ENCODE measurements around the gene NSDHL.
"Not testable (repeated sequence)": the region's sequence is repeated elsewhere in the genome, so short reads cannot be mapped to it uniquely, and the experiment has no call there.

Gene NSDHL

DNA sequence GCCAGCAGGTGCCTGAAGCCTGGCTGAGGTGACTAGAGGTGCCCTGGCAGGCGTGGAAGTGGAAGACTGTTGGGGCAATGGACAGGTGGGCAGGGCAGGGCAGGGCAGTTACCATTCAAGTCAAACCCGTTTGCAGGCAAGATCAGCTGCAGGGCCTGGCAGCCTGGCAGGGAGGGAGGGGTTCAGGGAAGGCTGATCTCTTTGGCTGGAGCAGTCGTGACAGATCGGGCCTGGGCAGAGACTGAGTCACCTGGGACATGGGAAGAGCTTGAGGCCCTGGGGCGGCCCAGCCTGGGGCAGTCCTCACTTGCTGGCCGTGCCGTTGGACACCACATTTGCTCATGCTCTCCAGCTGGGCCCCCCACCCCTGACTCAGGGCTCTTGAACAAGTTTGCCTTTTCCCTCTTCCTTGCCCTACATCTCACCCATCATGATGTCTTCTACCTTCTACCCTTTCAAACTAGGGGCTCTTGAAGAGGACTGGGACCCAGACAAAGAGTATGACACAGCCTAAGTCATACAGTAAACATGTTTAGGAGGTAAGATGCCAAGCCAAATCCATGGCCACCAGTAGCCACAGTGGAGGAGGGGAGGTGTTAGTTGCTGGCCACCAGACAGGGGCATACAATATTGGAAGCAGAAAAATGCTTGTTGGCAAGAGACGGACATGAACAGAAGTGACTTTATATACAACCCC, 65.0 kb downstream of the NSDHL start:
- DNase-seq, result no peak

DNA sequence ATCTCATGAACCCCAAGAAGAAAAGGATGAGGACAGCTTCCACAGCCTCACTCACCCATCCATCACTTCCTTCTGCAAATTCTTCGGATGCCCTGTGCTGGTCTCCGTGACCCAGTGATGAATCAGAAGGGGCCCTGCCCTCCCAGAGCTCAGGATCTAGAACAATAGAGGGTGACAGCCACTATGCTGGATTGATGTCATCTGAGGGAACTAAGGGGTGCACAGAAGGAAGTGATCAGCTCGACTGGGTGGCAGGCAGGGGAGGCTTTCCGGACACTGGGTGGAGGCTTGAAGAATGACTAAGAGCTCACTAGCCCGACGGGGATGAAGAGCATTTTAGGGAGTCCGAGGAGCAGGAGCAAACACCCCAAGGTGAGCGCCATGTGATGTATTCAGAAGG, 65.6 kb downstream of the NSDHL start:
- DNase-seq, result no peak

DNA sequence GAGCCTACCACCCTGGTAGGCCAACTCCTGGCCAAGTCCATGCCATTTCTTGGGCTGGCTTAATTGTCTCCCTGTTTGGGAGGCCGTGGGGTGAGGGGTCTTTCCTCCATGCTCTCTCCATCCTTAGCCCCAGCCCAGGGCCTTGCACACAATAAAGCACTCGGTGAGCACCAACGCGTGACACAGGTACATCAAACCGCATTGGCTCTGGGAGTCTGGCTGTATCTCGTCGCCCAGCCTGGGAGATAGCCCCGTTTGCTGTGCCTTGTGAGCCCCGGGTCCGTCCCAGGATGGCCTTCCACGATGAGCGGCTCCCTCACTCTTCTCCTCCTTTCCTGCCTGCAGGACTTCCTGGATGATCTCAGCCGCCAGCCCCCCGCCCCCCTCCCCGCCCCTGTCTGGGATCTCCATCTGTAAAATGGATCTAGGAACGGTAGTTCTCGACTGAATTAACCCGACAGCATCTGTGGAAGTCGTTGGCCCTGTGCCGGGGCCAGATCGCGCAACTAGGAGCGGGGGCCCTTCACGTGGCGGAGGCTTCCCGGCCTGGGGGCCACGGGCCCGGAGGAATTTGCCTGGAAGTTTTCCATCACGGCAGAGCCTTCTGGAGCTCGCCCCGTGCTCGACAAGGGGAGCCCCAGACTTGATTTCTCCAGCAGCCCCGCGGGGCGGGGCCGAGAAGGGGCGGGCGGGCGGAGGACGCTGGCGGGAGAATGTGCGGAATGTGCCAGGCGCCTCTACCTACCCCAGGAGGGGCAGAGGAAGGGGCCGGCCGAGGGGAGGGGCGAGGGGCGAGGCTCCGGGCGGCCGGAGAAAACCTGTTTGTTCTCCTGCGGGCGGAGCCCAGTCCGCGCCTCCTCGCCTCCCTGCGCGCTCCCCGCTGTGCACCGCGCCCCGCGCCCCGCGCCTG, 66.6 kb downstream of the NSDHL start, which contains the start of gene ZNF185:
ZNF185 (plus strand) TSS at position 846 of the 910 bp plus-strand sequence. CDS start 16,423 bp downstream, outside the sequence.
- DNase-seq, result no peak

DNA sequence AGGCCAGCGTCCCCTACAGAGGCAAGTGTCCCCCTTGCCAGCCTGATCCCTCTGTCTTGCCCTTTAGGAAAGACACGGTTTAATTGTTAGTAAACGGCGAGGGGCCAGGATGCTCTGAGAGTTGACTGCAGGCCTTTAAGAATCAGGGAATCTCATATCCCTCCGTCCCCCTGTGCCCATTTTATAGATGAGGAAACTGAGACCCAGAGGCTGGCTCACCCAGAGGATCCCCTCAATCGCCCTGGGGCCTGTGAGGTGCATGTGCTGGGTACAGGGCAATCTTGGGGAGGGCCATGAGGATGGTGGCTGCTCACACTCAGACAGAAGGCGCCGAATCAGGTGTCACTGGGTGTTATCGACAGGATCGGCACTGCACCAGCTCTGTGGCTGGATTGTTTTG, 67.6 kb downstream of the NSDHL start:
- no peak for DNase-seq

DNA sequence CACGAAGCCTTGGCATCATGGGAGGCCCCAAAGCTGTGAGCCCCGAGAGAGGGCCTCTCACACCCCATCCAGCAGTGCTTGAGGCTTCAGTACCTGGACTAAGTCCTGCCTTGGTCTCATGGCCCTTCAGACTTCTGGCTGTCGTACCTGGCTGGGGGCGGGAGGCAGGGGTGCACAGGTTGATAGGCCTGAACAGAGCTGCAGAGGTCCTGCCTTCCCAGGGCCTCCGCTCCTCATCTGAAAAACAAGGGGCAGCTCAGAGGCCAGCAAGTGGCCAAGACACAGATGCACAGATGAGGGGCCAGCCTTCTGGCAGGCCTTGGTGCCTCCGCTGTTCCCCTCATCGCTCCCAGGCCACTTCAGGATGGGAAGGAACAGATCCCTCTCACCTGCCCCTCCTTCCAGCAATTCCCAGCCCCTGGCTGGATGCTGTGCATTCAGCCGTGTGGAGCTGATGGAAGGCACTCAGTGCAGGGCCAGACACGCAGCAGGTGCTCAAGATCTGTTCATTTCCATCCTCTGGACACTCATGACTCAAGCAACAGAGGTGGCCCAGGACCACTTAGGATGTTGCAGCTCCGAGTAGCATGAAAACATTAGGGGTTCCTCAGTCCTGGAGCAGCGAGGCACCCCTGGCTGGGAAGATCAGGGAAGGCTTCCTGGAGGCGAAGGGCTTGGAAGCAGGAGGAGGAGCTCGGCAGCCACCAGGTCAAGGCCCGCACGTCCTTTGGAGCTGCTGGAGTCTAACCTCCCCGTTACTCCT, 68.4 kb downstream of the NSDHL start:
- DNase-seq, result no peak

DNA sequence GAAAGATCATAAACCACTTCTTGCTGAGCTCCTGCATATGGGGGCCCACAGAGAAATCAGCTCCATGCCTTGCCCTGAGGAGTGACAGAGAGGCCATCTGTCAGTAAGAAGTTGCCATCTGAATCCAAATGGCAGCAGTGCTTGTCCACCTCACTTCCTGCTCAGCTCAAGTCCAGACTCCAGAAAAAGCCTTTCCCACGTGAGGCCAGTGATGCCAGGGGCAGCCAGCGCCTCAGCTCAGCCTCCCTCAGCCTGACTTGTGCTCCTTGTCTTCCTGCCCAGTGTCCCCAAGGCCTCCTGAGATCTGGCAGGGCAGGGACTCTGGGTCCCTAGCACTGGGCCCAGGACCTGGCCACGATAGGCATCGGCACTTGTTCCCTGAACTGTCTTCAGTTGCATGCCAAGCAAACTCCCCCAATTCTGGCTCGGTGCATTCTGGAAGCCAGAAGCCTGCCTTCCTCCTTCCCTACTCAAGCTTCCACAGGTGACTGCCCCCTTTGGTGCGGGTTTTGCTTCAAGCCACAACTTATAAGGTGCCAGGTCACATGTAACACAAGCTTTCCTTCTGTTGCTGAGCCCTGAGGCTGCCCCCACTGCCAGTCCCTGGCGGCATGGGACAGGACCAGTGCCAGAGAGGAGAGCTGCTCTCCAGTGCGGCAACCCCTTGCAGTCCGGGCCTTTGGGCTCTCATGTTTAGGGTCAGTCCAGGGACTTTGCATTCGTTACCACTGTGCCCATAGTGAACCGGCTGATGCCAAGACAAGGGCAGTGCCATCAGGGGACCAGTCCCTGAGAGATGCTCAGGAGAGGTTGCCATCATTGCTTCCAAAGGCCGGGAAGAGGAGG, 69.2 kb downstream of the NSDHL start:
- DNase-seq, result no peak

DNA sequence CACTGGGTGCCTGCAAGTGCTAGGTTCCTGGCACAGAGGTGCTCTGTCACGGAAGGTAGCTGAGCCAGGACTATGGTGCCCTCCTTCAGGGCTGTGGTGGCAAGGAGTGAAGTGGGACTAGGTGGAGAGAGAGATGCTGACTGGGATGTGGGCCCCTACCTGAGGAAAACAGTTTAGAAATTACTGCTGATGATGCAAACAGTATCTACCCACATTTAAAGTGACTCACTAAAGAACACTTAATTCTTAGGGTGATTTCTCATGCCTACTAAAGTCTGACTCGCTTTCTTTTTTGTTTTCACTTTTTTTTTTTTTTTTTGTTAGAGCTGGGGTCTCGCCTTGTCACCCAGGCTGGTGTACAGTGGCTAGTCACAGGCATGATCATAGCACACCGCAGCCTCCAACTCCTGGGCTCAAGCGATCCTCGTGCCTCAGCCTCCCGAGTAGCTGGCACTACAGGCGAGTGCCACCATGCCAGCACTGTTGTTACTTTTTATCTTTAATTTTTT, 70.1 kb downstream of the NSDHL start:
- DNase-seq, result no peak

DNA sequence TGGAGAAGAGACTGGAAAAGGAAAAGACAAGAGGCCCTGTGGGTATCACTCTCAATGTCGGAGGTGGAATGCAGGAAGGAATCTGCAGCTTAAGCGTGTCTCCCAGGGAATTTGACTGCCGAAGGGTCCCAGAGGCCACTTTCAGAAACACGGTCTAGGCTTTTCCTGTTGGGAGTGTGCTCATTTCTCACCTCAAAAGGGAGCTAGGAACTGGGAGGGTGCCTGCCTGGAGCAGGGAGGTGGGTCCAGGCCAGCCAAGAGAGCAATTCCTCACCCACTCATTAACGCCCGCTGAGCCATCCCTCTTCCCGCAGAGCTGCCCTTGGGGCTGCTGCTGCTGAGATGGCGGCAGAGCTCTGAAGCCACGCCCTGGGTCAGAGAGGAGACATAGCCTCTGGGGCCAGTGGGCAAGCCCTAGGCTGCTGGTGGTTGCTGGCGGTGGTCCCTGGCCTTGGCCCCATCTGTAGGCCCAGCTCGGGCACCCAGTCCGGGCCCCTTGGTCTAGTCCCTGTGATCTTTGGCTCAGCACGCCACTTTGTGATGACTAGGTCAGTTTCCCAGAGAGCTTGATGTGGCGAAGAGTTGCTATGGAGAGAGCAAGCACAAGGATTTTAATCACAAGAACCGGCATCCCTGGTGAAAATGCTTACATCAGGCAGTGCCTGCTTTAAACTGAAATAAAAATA, 71.1 kb downstream of the NSDHL start:
- DNase-seq, result no peak

DNA sequence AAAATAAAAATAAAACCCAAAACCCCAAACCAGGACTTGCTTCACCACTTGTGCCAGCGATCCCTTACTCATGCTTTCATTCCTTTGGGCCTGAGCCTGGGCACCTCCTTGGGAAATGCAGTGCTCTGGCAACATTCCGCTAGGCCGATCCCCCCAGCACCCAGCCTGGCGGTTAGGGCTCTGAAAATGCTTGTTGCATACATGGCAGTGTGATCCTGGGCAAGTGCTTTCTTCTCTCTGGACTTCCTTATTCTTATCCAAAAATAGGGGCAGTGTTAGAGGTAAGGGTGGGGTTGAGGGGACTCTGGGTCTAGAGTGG, 71.6 kb downstream of the NSDHL start:
- no peak for DNase-seq

DNA sequence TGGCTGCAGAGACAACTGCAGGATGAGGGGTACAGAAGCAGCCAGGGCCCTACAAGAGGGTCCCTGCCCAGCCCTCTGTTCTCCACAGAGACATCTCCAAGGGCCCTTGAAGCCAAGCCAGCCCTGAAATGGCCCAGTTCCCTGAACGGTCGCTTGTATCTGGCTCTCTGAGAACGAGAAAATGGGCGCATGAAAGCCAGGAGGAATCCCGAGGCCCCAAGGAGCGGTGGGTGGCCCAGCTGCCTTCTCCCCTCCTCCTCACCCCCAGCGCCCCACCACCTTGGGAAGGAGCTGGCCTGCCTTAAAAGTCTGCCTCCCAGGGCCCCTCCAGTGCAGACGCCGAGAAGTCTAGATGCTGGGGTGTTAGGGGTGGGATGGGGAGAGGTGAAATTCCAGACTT, 72.7 kb downstream of the NSDHL start:
- DNase-seq, result no peak

DNA sequence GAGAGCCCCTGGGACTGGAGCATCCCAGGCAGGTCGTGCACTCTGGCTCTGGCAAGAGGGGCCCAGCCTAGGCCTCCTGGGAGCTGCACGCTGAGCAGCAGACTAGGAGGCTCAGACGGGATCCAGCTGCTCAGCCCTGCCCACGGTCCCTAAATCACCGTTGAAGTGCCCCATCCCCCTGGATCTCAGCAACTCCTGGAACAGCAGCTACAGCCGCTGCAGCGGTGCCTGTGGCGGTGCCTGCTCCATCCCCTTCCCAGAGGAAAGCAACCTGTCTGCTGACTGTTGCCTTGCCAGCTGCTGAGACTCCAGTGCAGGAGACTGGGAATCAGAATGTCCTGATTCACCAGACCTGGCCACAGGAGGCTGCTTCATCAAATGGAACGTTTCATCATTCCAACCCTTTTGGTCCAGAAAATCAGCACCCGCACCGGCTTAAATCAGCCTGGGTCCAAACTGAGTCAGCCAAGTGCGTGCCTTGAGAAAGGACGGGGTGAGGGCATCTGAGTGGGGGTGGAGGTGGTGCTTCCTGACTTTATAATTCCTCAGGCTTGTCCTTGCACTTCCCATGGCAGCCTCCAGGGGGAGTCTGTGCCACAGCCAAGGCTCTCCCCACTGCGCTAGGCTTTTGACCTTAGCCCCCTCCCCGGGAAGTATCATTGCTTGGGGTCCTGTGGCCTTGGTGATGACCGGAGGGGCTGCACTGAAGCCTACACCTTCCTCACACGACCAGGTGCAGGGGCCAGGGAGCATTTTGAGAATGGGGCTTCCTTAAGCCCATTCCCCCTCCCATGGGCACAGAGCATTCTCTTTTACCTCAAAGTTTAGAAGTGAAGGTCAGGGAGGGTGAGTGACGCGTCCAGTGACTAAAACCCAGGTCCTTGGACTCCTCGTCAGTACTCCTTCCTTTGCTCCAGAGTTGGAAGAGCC, 73.6 kb downstream of the NSDHL start:
- no peak for DNase-seq

DNA sequence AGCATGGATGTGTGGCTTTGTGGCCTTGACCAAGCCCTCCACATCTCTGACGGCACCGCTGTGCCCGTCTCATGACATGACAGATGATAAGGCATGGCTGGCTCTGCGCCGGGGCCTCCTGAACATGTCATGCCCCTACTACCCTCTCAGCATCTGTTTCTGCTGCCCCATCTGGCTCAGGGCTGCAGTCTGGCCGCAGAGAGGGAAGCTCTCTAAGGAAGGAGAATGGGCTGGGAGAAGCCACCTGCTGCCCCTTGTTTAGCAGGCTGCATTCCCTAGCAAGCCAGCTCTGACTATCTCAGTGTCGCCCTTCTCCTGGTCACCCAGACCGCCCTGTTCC, 74.2 kb downstream of the NSDHL start:
- no peak for DNase-seq

DNA sequence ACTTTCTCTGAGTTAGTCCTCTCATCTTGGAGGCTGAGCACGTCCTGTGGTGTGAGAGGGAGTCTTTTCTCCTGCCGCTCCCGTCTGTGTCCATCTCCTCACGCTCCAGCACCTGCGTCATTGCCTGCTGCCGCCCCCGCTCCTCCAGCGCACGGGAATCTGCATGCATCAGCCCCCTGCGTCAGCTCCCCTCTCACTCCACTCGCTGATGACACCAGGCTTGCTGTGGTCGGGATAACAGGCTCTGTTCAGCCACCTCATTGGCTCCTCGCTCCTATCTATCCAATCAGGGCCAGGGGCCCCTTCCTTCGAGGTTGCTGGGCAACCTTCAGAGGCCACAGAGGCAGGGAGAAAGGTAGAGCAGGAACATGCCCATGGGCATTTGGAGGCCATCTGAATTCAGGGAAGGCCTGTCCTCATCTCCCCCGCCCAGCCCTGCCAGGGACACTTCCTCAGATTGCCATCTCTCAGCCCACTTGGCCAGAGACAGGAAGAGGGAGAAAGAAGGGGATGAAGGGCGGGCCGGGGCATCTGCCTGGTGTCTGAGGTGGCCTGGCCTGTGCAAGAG, 76.3 kb downstream of the NSDHL start:
- DNase-seq, result no peak

DNA sequence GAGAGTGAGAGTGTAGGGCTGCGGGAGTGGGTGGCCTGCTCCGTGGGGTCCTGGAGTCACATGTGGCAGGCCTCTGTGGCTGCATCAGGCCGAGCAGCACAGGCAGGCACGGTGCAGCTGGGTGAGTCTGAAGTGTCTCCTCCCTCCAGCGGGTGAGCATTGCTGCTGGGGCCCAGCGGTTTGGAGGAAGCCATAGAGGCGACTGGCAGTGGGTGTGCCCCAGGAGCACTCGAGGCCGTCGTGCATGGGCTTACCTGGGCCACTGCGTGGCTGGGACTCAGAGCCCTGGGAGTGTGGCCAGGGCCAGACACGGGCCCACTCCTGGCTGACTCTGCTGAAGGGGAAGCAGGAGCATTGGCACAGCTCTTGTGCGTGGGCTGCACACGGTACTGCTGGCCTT, 77.6 kb downstream of the NSDHL start:
- no peak for DNase-seq

DNA sequence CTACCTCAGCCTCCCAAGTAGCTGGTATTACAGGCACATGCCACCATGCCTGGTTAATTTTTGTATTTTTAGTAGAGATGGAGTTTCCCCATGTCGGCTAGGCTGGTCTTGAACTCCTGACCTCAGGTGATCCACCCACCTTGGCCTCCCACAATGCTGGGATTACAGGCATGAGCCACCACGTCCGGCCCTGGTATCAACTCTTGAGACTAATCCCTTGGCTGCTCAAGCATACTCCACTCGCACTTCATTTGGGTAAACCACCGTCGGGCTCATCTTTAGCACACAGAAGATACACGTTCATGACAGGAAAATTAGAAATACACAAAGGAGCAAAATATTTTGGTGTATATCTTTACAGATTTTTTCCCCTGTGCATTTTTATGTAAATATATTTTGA, 79.2 kb downstream of the NSDHL start:
- DNase-seq, result not testable (repeated sequence)

DNA sequence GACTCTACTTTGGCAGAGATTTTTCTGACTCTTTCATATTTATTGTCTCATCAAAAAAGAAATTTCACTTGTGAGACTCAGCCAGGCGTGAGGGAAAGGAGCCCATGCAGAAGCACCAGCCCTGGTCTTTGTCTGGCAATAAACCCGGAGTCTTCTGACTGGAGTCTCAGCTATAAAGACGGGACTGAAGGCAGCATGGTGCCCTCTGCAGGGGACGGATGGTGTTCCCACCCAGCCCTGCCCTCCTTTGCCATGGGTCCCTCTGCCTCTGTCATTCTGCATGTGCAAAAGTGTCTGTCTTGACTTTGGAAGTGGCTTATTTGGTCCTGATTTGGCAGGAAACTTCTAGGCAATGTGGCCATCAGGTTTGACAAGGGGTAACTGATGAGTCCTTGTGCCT, 81.2 kb downstream of the NSDHL start:
- no peak for DNase-seq

DNA sequence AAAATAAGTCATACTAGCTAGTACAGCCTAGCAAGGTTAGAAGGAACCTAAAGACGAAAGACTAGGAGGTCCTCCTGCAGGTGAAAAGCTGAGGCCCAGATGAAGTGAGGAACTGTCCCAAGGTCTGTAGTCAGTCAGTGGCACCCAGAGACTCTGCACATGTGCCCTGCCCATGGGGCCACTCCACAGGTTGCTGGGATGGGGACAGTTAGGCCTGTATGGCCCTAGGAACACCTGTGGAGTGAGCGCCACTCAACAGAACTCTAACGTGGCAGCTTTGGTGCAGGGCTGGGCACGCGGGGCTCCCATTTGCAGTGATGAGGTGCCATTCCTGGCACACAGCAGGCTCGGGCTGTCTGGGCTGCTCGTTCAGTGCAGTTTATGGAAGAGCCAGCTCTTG, 81.8 kb downstream of the NSDHL start:
- DNase-seq, result no peak

DNA sequence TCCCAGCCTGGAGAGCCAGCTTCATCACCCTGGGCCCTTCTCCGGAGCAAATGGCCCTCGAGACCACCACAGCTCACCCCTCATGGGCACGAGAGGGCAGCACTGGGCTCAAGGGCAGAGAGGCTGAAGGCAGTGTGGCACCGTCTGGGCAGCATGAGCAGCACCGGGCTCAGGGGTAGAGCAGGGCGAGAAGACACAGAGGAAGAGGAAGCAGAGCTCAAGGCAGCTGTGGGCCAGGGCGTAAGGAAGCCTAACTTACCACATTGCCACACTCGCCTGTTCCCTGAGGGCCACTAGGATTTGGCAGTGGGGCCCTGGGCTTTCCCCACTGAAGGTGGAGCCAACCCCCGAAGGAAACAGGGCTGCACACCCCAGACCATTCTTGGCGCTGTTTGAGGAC, 82.5 kb downstream of the NSDHL start:
- no peak for DNase-seq

DNA sequence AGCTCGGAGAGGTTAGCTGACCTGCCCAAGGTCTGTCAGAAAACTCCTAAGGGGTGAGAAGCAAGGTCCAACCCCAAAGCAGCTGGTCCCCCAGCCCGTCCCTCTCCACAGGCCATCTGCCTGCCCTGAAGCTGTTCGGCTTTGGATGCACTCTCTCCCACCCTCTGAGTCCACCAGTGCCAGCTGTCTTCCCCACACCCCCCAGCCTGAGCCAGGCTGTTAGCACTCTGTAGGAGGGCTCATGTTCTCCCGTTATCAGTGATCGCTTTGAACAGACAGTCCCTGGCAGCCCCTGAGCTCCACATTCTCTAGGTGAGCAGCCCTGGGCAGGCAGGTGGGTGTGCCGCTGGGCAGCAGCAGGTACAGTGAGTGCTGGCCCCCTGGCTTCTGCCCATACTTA, 83.0 kb downstream of the NSDHL start:
- DNase-seq, result no peak

DNA sequence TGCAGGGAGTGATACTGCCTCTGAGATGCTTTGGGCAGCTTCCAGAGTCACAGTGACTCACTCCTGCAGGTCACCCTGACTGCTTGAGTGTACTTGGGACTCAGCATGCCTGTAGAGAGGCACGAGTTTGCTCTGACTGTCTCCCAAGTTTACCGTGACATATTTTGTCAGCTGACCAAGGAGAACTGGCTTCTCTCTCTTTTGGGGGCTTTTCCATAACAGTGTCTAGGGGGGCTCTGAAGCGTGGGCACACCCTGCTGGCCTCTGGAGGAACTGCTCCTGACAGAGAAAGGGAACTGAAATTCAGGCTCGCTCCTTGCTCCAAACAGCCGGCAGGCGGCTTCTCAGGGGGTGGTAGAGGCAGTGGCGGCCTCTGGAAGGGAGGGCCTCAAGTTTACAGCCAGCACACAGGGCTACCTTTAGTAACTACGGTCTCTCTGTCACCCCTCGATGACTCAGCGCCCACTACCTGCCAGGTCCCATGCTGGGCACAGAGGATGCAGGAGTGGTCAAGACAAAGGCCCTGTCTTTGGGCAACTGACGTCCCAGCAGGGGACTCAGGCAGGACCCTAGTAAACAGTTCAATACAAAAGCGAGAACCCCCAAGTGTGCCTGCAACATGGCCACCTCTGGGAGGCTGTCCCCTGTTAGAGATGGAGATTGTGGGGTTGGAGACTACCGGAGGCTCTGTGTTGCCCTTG, 84.8 kb downstream of the NSDHL start:
- DNase-seq, result no peak

All from GF-D8 (cell line).